ENCODE measurements around the gene SDR39U1.

The SDR39U1 gene

GRCh38 chr14:24408764-24409163, 33.8 kb downstream of the SDR39U1 start:
- DNase-seq = no peak

- no peak for DNase-seq
These were observed 34.8 kb downstream of the SDR39U1 start for GRCh38 chr14:24407608-24408325.

- DNase-seq = no peak
These were observed 36.2 kb downstream of the SDR39U1 start for GRCh38 chr14:24406416-24406815.

- no peak for DNase-seq
These were observed 37.8 kb downstream of the SDR39U1 start for GRCh38 chr14:24404814-24405213.

GRCh38 chr14:24403294-24403998, 39.1 kb downstream of the SDR39U1 start:
- no peak for DNase-seq

- no peak for DNase-seq
These were observed 40.5 kb downstream of the SDR39U1 start for GRCh38 chr14:24401810-24402702.

- no peak for DNase-seq
These were observed 42.4 kb downstream of the SDR39U1 start for GRCh38 chr14:24399999-24400718.

GRCh38 chr14:24399447-24399822, 43.1 kb downstream of the SDR39U1 start:
- peak; percentile 9 for DNase-seq

GRCh38 chr14:24398653-24399446, 43.7 kb downstream of the SDR39U1 start, which contains the start of gene NYNRIN:
Gene NYNRIN (plus strand): TSS chr14:24399003. CDS start chr14:24399247, 244 bp downstream.
- DNase-seq = peak; percentile 12

- DNase-seq = peak; percentile 15
These were observed 44.3 kb downstream of the SDR39U1 start for GRCh38 chr14:24398293-24398652.

- no peak for DNase-seq
These were observed 44.8 kb downstream of the SDR39U1 start for GRCh38 chr14:24397639-24398292.

GRCh38 chr14:24395609-24396582, 46.7 kb downstream of the SDR39U1 start:
- DNase-seq = peak; percentile 5

GRCh38 chr14:24394275-24394674, 48.3 kb downstream of the SDR39U1 start:
- no peak for DNase-seq

GRCh38 chr14:24392325-24393091, 50.1 kb downstream of the SDR39U1 start:
- no peak for DNase-seq

- no peak for DNase-seq
These were observed 51.7 kb downstream of the SDR39U1 start for GRCh38 chr14:24390701-24391468.

All from DMS79 (cell line).